Measurements from ENCODE around the gene KRTAP10-6. TPM values are rescaled to one million over a fixed set of nuclear protein-coding genes. Genes with fewer than 3 reads are reported as not detected.
"Not testable (repeated sequence)": the region's sequence is repeated elsewhere in the genome, so short reads cannot be mapped to it uniquely, and the experiment has no call there.

KRTAP10-6 gene
- total RNA-seq, 6 donors from 2014 or later = not detected

DNA sequence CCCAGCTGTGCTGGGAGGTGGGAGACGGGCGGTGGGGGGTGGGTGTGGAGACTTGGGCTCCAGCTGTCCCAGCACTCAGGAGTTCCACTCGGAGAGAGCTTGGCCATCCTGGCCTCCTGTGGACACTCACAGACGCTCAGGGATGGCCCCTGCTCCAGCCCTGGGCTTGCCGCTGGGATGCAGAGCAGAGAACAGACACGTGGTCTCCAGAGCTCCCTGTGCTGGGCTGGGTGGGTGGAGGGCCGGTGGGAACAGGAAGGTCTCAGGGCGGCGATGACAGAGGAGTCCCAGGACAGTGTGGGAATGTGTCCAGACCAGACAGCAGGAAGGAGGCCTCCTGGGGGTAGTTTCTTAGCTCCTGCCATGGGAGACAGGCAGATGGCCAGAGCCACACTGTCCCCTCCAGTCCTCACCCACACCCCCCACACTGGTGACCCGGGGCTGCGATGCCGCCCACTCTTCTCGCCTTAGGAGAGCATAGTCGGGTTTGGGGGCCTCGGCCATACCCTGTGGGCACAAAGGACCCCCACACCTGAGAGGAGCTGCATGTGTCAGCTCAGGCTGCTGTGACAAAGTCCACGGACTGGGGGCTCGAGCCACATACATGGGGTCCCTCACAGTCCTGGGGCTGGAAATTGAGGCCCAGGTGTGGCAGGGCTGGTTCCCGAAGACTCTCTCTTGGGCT is 36.5 kb upstream of the KRTAP10-6 start:
- WGBS, 2 donors = 64 to 73% methylated on average over 5 to 16 of the region's 18 CpGs
- Histone ChIP-seq H3K27me3 (no peaks in the 10 kb centered on the region), H3K4me3 (no peak overlapping the region), H3K9me3 (peaks cover 9 to 25% (median 18%) of the 10 kb centered on the region in 4 donors), H3K27ac (no peak overlapping the region), H3K4me1 (no peaks in the 10 kb centered on the region), H3K36me3 (no peaks in the 10 kb centered on the region)
- no peak for ATAC-seq (ENCODE audit: low FRiP score in 2 of 2)
- TF ChIP-seq EP300 (IDR thresholded peaks at IDR 0.05) (no peak), POLR2AphosphoS5 (IDR thresholded peaks at IDR 0.05) (no peak), POLR2A (IDR thresholded peaks at IDR 0.05) (no peak)
- TF ChIP-seq, protein P1, sequence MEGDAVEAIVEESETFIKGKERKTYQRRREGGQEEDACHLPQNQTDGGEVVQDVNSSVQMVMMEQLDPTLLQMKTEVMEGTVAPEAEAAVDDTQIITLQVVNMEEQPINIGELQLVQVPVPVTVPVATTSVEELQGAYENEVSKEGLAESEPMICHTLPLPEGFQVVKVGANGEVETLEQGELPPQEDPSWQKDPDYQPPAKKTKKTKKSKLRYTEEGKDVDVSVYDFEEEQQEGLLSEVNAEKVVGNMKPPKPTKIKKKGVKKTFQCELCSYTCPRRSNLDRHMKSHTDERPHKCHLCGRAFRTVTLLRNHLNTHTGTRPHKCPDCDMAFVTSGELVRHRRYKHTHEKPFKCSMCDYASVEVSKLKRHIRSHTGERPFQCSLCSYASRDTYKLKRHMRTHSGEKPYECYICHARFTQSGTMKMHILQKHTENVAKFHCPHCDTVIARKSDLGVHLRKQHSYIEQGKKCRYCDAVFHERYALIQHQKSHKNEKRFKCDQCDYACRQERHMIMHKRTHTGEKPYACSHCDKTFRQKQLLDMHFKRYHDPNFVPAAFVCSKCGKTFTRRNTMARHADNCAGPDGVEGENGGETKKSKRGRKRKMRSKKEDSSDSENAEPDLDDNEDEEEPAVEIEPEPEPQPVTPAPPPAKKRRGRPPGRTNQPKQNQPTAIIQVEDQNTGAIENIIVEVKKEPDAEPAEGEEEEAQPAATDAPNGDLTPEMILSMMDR (IDR thresholded peaks at IDR 0.05) = no peak
- peak in 1 of 2 donors; percentile 38 for DNase-seq

DNA sequence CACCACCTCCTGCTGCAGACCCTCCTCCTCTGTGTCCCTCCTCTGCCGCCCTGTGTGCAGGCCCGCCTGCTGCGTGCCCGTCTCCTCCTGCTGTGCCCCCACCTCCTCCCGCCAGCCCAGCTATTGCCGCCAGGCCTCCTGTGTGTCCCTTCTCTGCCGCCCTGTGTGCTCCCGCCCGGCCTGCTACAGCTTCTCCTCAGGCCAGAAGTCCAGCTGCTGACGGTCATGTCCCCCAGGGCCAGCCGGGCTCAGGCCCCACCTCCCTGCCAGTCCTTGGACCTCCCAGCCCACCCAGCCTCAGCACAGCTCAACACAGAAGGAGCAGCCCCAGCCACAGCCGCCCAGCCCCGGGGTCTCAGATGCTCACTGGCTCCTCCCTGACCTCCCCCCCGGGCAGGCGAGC is 35.5 kb upstream of the KRTAP10-6 start:
- not testable (repeated sequence) for H3K4me1 ChIP-seq, H3K36me3 ChIP-seq, H3K27me3 ChIP-seq, H3K27ac ChIP-seq, H3K4me3 ChIP-seq
- 65 to 66% methylated on average over 9 to 13 of the region's 15 CpGs for WGBS, 2 donors
- H3K9me3 ChIP-seq = peaks cover 14 to 28% (median 20%) of the 10 kb centered on the region in 4 donors
- DNase-seq = peak in 1 of 2 donors; percentile 64
- ATAC-seq (ENCODE audit: low FRiP score in 2 of 2) = peak in 1 of 2 donors; percentile 30

DNA sequence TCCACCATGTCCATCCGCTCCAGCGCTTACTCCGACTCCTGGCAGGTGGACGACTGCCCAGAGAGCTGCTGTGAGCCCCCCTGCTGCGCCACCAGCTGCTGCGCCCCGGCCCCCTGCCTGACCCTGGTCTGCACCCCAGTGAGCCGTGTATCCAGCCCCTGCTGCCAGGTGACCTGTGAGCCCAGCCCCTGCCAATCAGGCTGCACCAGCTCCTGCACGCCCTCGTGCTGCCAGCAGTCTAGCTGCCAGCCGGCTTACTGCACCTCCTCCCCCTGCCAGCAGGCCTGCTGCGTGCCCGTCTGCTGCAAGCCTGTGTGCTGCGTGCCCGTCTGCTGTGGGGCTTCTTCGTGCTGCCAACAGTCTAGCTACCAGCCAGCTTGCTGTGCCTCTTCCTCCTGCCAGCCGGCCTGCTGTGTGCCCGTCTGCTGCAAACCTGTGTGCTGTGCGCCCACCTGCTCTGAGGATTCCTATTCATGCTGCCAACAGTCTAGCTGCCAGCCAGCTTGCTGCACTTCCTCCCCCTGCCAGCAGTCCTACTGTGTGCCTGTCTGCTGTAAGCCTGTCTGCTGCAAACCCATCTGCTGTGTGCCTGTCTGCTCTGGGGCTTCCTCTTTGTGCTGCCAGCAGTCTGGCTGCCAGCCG is 35.0 kb upstream of the KRTAP10-6 start:
- not testable (repeated sequence) for H3K4me3 ChIP-seq; H3K4me1 ChIP-seq; H3K36me3 ChIP-seq; ATAC-seq (ENCODE audit: low FRiP score in 2 of 2); H3K27me3 ChIP-seq; H3K27ac ChIP-seq
- peak in 1 of 2 donors; percentile 68 for DNase-seq
- H3K9me3 ChIP-seq = peaks cover 12 to 25% (median 18%) of the 10 kb centered on the region in 4 donors
- WGBS, 2 donors = 85% methylated on average over 15 to 20 of the region's 20 CpGs

DNA sequence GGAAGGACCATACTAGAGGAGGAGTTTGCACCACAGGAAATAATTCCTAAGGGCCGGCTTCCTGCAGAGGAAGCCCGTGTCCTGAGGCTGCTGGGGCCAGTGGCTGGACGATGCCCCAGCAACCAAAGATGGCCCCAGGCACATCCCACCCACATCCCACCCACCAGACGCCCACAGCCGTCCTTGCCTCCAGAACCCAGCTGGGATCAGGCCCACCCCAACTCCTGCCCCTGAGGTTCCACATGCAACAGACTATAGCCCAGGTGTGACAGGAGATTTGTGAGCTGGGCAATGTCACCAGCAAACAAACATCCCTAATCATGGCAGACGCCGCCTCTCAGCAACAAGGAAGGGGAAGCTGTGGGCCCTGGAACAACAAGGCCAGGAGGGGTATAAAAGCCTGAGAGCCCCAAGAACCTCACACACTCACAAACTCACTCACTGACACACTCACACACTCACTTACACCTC is 34.4 kb upstream of the KRTAP10-6 start, which contains the start of gene KRTAP10-9:
Gene KRTAP10-9, plus strand, starts transcription at position 421 of the 471 bp plus-strand sequence. CDS start 79 bp downstream, outside the sequence.
- no peak within 1 kb of the TSS for H3K27ac ChIP-seq
- ATAC-seq (ENCODE audit: low FRiP score in 2 of 2) (no peak), DNase-seq (no peak)
- 64 to 69% methylated on average over 2 to 7 of the region's 7 CpGs for WGBS, 2 donors
- no peaks in the 10 kb centered on the region for H3K36me3 ChIP-seq
- TF ChIP-seq, protein P1 (IDR thresholded peaks at IDR 0.05) = no peak
- TF ChIP-seq POLR2AphosphoS5 (IDR thresholded peaks at IDR 0.05) (no peak), POLR2A (IDR thresholded peaks at IDR 0.05) (no peak), EP300 (IDR thresholded peaks at IDR 0.05) (no peak)
- H3K4me3 ChIP-seq = no peak within 1 kb of the TSS
- H3K27me3 ChIP-seq = no peaks in the 10 kb centered on the region
- no peaks in the 10 kb centered on the region for H3K4me1 ChIP-seq
- H3K9me3 ChIP-seq = peaks cover 7 to 19% (median 13%) of the 10 kb centered on the region in 4 donors

DNA sequence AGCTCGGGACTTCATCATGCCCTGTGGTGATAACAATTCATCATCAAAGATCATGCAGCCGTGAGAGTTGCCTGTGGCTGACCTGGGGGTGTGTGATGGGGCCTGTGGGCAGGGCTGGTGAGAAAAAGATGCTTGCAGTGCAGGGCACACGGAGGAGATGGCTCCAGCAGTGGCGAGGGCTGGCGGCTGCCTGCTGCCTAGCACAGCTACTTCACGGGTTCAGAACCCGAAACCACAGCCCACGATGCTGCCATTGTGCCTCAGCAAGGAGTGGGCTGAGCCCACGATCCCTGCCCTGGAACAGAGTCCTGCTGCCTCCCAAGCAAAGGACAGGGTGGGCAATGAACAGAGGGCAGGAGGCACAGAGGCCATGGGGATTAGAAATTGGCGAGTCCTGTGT is 34.0 kb upstream of the KRTAP10-6 start:
- TF ChIP-seq EP300 (IDR thresholded peaks at IDR 0.05) (no peak), POLR2A (IDR thresholded peaks at IDR 0.05) (no peak), POLR2AphosphoS5 (IDR thresholded peaks at IDR 0.05) (no peak)
- TF ChIP-seq, protein P1 (IDR thresholded peaks at IDR 0.05) = no peak
- peaks cover 7 to 15% (median 10%) of the 10 kb centered on the region in 4 donors for H3K9me3 ChIP-seq
- no peak overlapping the region for H3K4me3 ChIP-seq
- peak in 1 of 2 donors; percentile 39 for DNase-seq
- no peaks in the 10 kb centered on the region for H3K27me3 ChIP-seq
- no peaks in the 10 kb centered on the region for H3K36me3 ChIP-seq
- no peaks in the 10 kb centered on the region for H3K4me1 ChIP-seq
- ATAC-seq (ENCODE audit: low FRiP score in 2 of 2) = no peak
- no peak overlapping the region for H3K27ac ChIP-seq
- WGBS, 2 donors = 67 to 81% methylated on average over 4 to 10 of the region's 10 CpGs
